ENCODE results near the gene MOB3C. TPM values are rescaled to one million over a fixed set of nuclear protein-coding genes. Genes with fewer than 3 reads are reported as not detected.

The MOB3C gene
- total and polyA plus RNA-seq, 10 of the 15 experiments (the other 5 are each of a cell fraction or from before 2014, with no cell fraction given) = 1.0 to 16.0 (median 9.4) TPM

GRCh38 chr1:46587069-46587468 is 29.5 kb downstream of the MOB3C start:
- Histone ChIP-seq H3K9me3 (replicated peaks; ENCODE audit: control insufficient read depth, insufficient read depth, low read length) (no peaks in the 10 kb centered on the region; the same call in 2 of the 3 replicates), H3K4me3 (no peak overlapping the region), H3K4me1 (ENCODE audit: control insufficient read depth, insufficient read depth, low read length) (no peaks in the 10 kb centered on the region), H2AFZ (ENCODE audit: control insufficient read depth, low read depth, low read length) (no peak overlapping the region), H3K36me3 (ENCODE audit: control insufficient read depth in 2 of 2, insufficient read depth in 2 of 2, low read length in 1 of 2) (peaks cover 5 to 33% of the 10 kb centered on the region in 2 experiments), H3K79me2 (ENCODE audit: control insufficient read depth, insufficient read depth, low read length) (no peaks in the 10 kb centered on the region), H4K20me1 (ENCODE audit: control insufficient read depth, insufficient read depth) (no peaks in the 10 kb centered on the region), H3K27me3 (replicated peaks in 1 of 2; ENCODE audit: control insufficient read depth in 2 of 2, insufficient read depth in 2 of 2, low read length in 1 of 2) (no peaks in the 10 kb centered on the region), H3K9ac (ENCODE audit: control insufficient read depth, insufficient read depth, low read length) (no peak overlapping the region), H3K4me2 (ENCODE audit: control insufficient read depth, insufficient read depth) (no peak overlapping the region), H3K27ac (ENCODE audit: control insufficient read depth, insufficient read depth) (no peak overlapping the region)
- 90% methylated on average over 7 of the region's 7 CpGs for WGBS (ENCODE audit: insufficient coverage, insufficient replicate concordance, low lambda C conversion rate, missing lambda C conversion rate)
- in situ Hi-C loops (cut with MboI) (no loop called here), intact Hi-C loops (cut with micrococcal nuclease; ENCODE audit: unreplicated experiment) (no loop called here)
- ATAC-seq (no peak), FAIRE-seq (no peak), DNase-seq (ENCODE audit: low read depth, low spot score) (no peak)
- ChIA-PET POLR2A (no interaction called here), SMC1A (ENCODE audit: uncharacterized antibody, unreplicated experiment) (no interaction called here), RAD21 (ENCODE audit: unreplicated experiment) (no interaction called here), CTCF (interaction anchor here (1.6 kb wide), 1 partner anchor 16 kb away, joined by 6 read pairs; the partner anchor contains the start of gene MKNK1)
- no TSS peak for BruUV-seq (replicated peaks)
- TF ChIP-seq CREB1 (IDR thresholded peaks at IDR 0.05; ENCODE audit: low read depth) (no peak), KAT2A (conservative IDR thresholded peaks at IDR 0.05; ENCODE audit: control insufficient read depth, low read depth, low read length) (no peak), PAX8 (IDR thresholded peaks at IDR 0.05) (no peak)

DNA sequence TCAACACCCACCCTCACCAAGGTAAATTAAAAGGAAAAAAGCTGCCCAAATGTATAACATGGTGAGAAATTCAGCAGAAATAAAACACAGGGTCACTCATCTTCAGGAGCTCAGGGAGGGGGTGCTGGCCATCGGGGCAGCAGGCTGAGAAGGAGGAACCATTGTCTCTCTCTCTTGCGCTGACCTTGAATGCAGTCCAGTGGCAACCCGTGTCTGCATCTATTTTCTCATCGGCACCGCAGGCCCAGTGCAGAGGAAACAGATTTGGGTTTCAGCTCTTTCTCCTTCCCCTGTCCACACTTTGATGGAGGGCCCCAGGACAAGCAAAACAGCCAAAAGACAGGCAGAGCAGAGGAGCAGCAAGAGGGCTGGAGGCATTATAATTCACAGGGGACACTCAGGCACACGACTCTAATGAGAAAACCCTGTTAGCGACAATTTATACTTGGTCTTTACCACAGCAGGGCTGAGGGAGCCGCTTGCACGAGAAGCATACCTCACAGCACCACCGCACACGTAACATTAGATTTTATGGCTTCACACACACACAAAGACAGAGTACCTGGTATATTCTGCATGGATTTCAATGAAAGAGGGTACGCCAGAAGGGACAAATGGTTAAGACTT is 31.2 kb downstream of the MOB3C start:
- ChIA-PET CTCF (interaction anchor here (0.6 to 1.6 kb wide), 2 partner anchors 18 to 188 kb away, joined by 3 to 6 read pairs; partner anchors contain the start of gene MKNK1), POLR2A (interaction anchor here (0.6 to 0.8 kb wide), 3 partner anchors 11 to 749 kb away, joined by 3 to 6 read pairs (median 4); no protein-coding TSS in a partner anchor), SMC1A (ENCODE audit: uncharacterized antibody, unreplicated experiment) (interaction anchor here (0.7 to 1.2 kb wide), 2 partner anchors 18 to 111 kb away, joined by 3 read pairs; no protein-coding TSS in a partner anchor), RAD21 (ENCODE audit: unreplicated experiment) (no interaction called here)
- Histone ChIP-seq H3K27ac (ENCODE audit: control insufficient read depth, insufficient read depth) (no peak overlapping the region), H3K79me2 (ENCODE audit: control insufficient read depth, insufficient read depth, low read length) (no peaks in the 10 kb centered on the region), H3K9ac (ENCODE audit: control insufficient read depth, insufficient read depth, low read length) (no peak overlapping the region), H3K27me3 (replicated peaks in 1 of 2; ENCODE audit: control insufficient read depth in 2 of 2, insufficient read depth in 2 of 2, low read length in 1 of 2) (no peaks in the 10 kb centered on the region), H3K4me2 (ENCODE audit: control insufficient read depth, insufficient read depth) (no peak overlapping the region), H3K36me3 (ENCODE audit: control insufficient read depth in 2 of 2, insufficient read depth in 2 of 2, low read length in 1 of 2) (peaks cover 2 to 33% of the 10 kb centered on the region in 2 experiments), H3K4me1 (ENCODE audit: control insufficient read depth, insufficient read depth, low read length) (no peaks in the 10 kb centered on the region; the same call in 1 of the 2 replicates), H3K9me3 (replicated peaks; ENCODE audit: control insufficient read depth, insufficient read depth, low read length) (no peaks in the 10 kb centered on the region; the same call in 2 of the 3 replicates), H3K4me3 (no peak overlapping the region), H4K20me1 (ENCODE audit: control insufficient read depth, insufficient read depth) (no peaks in the 10 kb centered on the region), H2AFZ (ENCODE audit: control insufficient read depth, low read depth, low read length) (no peak overlapping the region)
- no peak for FAIRE-seq
- intact Hi-C loops (cut with micrococcal nuclease; ENCODE audit: unreplicated experiment) = no loop called here
- 92% methylated on average over 12 of the region's 12 CpGs for WGBS (ENCODE audit: insufficient coverage, insufficient replicate concordance, low lambda C conversion rate, missing lambda C conversion rate)
- no peak for ATAC-seq
- BruUV-seq (replicated peaks) = no TSS peak
- in situ Hi-C loops (cut with MboI) = no loop called here
- no peak for DNase-seq (ENCODE audit: low read depth, low spot score)
- TF ChIP-seq TCF7 (IDR thresholded peaks at IDR 0.05; ENCODE audit: borderline replicate concordance) (no peak), DPF2 (IDR thresholded peaks at IDR 0.05) (no peak), BRCA1 (IDR thresholded peaks at IDR 0.05; ENCODE audit: low read depth, low read length) (no peak), ZZZ3 (IDR thresholded peaks at IDR 0.05; ENCODE audit: control insufficient read depth, insufficient read length, low read depth) (no peak), NFXL1 (IDR thresholded peaks at IDR 0.05; ENCODE audit: borderline replicate concordance) (no peak)
- TF ChIP-seq, protein P1, sequence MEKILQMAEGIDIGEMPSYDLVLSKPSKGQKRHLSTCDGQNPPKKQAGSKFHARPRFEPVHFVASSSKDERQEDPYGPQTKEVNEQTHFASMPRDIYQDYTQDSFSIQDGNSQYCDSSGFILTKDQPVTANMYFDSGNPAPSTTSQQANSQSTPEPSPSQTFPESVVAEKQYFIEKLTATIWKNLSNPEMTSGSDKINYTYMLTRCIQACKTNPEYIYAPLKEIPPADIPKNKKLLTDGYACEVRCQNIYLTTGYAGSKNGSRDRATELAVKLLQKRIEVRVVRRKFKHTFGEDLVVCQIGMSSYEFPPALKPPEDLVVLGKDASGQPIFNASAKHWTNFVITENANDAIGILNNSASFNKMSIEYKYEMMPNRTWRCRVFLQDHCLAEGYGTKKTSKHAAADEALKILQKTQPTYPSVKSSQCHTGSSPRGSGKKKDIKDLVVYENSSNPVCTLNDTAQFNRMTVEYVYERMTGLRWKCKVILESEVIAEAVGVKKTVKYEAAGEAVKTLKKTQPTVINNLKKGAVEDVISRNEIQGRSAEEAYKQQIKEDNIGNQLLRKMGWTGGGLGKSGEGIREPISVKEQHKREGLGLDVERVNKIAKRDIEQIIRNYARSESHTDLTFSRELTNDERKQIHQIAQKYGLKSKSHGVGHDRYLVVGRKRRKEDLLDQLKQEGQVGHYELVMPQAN (conservative IDR thresholded peaks at IDR 0.05) = no peak
- TF ChIP-seq, protein P2, sequence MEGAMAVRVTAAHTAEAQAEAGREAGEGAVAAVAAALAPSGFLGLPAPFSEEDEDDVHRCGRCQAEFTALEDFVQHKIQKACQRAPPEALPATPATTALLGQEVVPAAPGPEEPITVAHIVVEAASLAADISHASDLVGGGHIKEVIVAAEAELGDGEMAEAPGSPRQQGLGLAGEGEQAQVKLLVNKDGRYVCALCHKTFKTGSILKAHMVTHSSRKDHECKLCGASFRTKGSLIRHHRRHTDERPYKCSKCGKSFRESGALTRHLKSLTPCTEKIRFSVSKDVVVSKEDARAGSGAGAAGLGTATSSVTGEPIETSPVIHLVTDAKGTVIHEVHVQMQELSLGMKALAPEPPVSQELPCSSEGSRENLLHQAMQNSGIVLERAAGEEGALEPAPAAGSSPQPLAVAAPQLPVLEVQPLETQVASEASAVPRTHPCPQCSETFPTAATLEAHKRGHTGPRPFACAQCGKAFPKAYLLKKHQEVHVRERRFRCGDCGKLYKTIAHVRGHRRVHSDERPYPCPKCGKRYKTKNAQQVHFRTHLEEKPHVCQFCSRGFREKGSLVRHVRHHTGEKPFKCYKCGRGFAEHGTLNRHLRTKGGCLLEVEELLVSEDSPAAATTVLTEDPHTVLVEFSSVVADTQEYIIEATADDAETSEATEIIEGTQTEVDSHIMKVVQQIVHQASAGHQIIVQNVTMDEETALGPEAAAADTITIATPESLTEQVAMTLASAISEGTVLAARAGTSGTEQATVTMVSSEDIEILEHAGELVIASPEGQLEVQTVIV (IDR thresholded peaks at IDR 0.05; ENCODE audit: borderline replicate concordance, partially characterized antibody) = no peak
